K562 (cell line): ENCODE measurements around the gene ATP2A2. TPM values are rescaled to one million over a fixed set of nuclear protein-coding genes. Genes with fewer than 3 reads are reported as not detected.

Experiments
- ATAC-seq: fragments of 200-7000 bp; cut with Tn5 transposase; 3 replicates; pipeline ENCODE4 v1.9.1; 2020; ENCODE audit warnings: moderate library complexity
- BruUV-seq: library from RNA; stranded (reverse); fragments of 400-500 nt; replicated peaks from 2 replicates; lab custom pipeline; 2021; lab: Mats Ljungman, UMichigan
- CTCF ChIA-PET: fragments of 300-600 bp; formaldehyde crosslinking; extraction: SDS; loops from one replicate; lab custom pipeline; 2021; ENCODE audit warnings: low intra/inter-chr PET ratio; lab: Yijun Ruan, JAX
- POLR2A ChIA-PET: fragments of 300-600, 350-650 bp; sonication (Branson Sonifier 250); formaldehyde crosslinking; extraction: SDS; loops from one replicate; lab custom pipeline; 2021; ENCODE audit warnings: antibody characterized with exemption, inconsistent platforms; lab: Yijun Ruan, JAX
- DNase-seq, 4 experiments: peaks; one replicate each; pipeline versions ENCODE4 v3.0.0 to v3.0.0-alpha.2; 2011 to 2018; ENCODE audit warnings: low spot score in 3 of 4, mixed read lengths in 3 of 4; ENCODE audit errors: extremely low read depth in 1 of 4
- FAIRE-seq: peaks from 2 replicates; lab custom pipeline; 2011; peaks lifted over from hg19 to GRCh38; lab: Jason Lieb, UNC
- H2AFZ ChIP-seq: 2 replicates; pipeline ENCODE4 v1.6.0; 2011; ENCODE audit warnings: low read depth, low read length, control low read depth, inconsistent platforms
- H3K27ac ChIP-seq: fragments of 200-600 bp; 3 replicates; pipeline ENCODE4 v1.8.0; 2011; ENCODE audit warnings: low read depth, mild to moderate bottlenecking, control low read depth, inconsistent platforms, low read length, moderate library complexity, mixed read lengths; ENCODE audit errors: extremely low read depth
- H3K27me3 ChIP-seq, 2 experiments: fragments of 300-600 bp in 1 of 2; 2 replicates in 1 of 2; 3 replicates in 1 of 2; pipeline versions ENCODE4 v1.6.0 to v1.8.0; 2011; ENCODE audit warnings: inconsistent platforms in 2 of 2, low read length in 2 of 2, mild to moderate bottlenecking in 1 of 2, mixed read lengths in 1 of 2, moderate library complexity in 1 of 2; ENCODE audit not compliant: control insufficient read depth in 2 of 2, insufficient read depth in 2 of 2
- H3K36me3 ChIP-seq: fragments of 300-600 bp; 3 replicates; pipeline ENCODE4 v1.8.0; 2011; ENCODE audit warnings: mild to moderate bottlenecking, low read length, inconsistent platforms; ENCODE audit not compliant: control insufficient read depth, insufficient read depth
- H3K4me1 ChIP-seq, 2 experiments: fragments of 200-600 bp in 1 of 2; replicated peaks in 1 of 2; 2 replicates in 1 of 2; 3 replicates in 1 of 2; pipeline versions ENCODE4 v1.5.1 to v1.8.0; 2011; ENCODE audit warnings: inconsistent platforms in 2 of 2, low read length in 2 of 2, mild to moderate bottlenecking in 1 of 2, mixed read lengths in 1 of 2, moderate library complexity in 1 of 2; ENCODE audit not compliant: control insufficient read depth in 2 of 2, insufficient read depth in 2 of 2
- H3K4me2 ChIP-seq: 2 replicates; pipeline ENCODE4 v1.6.1; 2011; ENCODE audit warnings: low read length, control low read depth, inconsistent platforms, mixed read lengths; ENCODE audit not compliant: insufficient read depth
- H3K4me3 ChIP-seq: fragments of 200-600 bp; sonication (generic), shearing (Covaris generic); 2 replicates; pipeline ENCODE4 v1.5.1; 2016; ENCODE audit warnings: control low read depth, inconsistent platforms
- H3K79me2 ChIP-seq: fragments of 200-600 bp; 3 replicates; pipeline ENCODE4 v1.8.0; 2011; ENCODE audit warnings: low read length, inconsistent platforms; ENCODE audit not compliant: control insufficient read depth, insufficient read depth
- H3K9ac ChIP-seq, 2 experiments: 2 replicates each; pipeline versions ENCODE4 v1.6.0 to v1.6.1; 2011; ENCODE audit warnings: low read depth in 2 of 2, low read length in 2 of 2, control low read depth in 1 of 2, inconsistent platforms in 1 of 2, mild to moderate bottlenecking in 1 of 2, mixed read lengths in 1 of 2; ENCODE audit not compliant: insufficient read depth in 1 of 2
- H3K9me1 ChIP-seq: one replicate; pipeline ENCODE4 v1.6.0; 2011; ENCODE audit warnings: inconsistent platforms, mild to moderate bottlenecking, low read length, moderate library complexity; ENCODE audit not compliant: control insufficient read depth, insufficient read depth
- H3K9me3 ChIP-seq: replicated peaks from 2 replicates; pipeline ENCODE4 v1.5.1; 2011; ENCODE audit warnings: low read depth, low read length, inconsistent platforms; ENCODE audit not compliant: control insufficient read depth, insufficient read depth
- H4K20me1 ChIP-seq: replicated peaks from 2 replicates; pipeline ENCODE4 v1.6.1; 2011; ENCODE audit warnings: low read length, inconsistent platforms, mixed read lengths; ENCODE audit not compliant: control insufficient read depth, insufficient read depth
- ARID3B ChIP-seq: fragments of 250-450 bp; sonication (Bioruptor Pico); IDR thresholded peaks from 2 replicates; pipeline ENCODE4 v1.4.0; 2020; ENCODE audit warnings: borderline replicate concordance
- E2F8 ChIP-seq: fragments of 450-650 bp; IDR thresholded peaks from 2 replicates; pipeline ENCODE4 v1.7.1; 2018; ENCODE audit warnings: mild to moderate bottlenecking, low read depth; ENCODE audit not compliant: partially characterized antibody
- HNRNPK ChIP-seq: fragments of 200-400 bp; formaldehyde crosslinking; IDR thresholded peaks from one replicate; pipeline ENCODE4 v1.6.1; 2018; ENCODE audit warnings: mild to moderate bottlenecking, low read depth, low read length; ENCODE audit not compliant: poor library complexity, severe bottlenecking
- RCOR1 ChIP-seq, 2 experiments: IDR thresholded peaks; 2 replicates each; pipeline ENCODE4 v1.6.1; 2012; ENCODE audit warnings: low read depth in 2 of 2, low read length in 2 of 2, borderline replicate concordance in 1 of 2, improper control_type of control experiment in 1 of 2
- ZMIZ1 ChIP-seq, 2 experiments: fragments of 150-350 bp in 1 of 2; IDR thresholded peaks; 2 replicates each; pipeline ENCODE4 v1.6.1; 2012 to 2016; ENCODE audit warnings: low read depth in 2 of 2, low read length in 2 of 2, mild to moderate bottlenecking in 1 of 2, moderate library complexity in 1 of 2
- ZNF280A ChIP-seq: fragments of 450-650 bp; IDR thresholded peaks from 2 replicates; pipeline ENCODE4 v1.6.1; 2018; ENCODE audit warnings: mild to moderate bottlenecking, low read depth; ENCODE audit not compliant: partially characterized antibody
- WGBS: fragments of 100-300 bp; shearing (Covaris generic); methylation state at CpG from one replicate; pipeline ENCODE4 v1.1.6; 2016; ENCODE audit warnings: low coverage, mixed read lengths; ENCODE audit not compliant: insufficient coverage; ENCODE audit errors: missing lambda C conversion rate; 5-methylcytosine and 5-hydroxymethylcytosine counted together
- in situ Hi-C: fragments of 300-500 bp; cut with MboI; formaldehyde crosslinking; loops from 4 replicates; pipeline ENCODE4 v1.15.0; 2018; ENCODE audit warnings: inconsistent platforms, mixed read lengths
- intact Hi-C: fragments of 100-400 bp; cut with micrococcal nuclease; formaldehyde crosslinking; loops from 2 replicates; pipeline ENCODE4 v1.14.2; 2022
- polyA plus RNA-seq, 8 experiments: library from polyadenylated mRNA; depleted of rRNA in 4 of 8; stranded (reverse) in 5 of 8; unstranded in 3 of 8; fragments of >200 nt; fragmentation: Nextera tagmentation in 2 of 8; fragmentation: Illumina TruSeq in 1 of 8; extraction: Ambion mirVana in 2 of 8; extraction: Trizol in 1 of 8; gene quantifications; 2 replicates each; pipeline versions ENCODE4 v1.2.1 to v1.2.3, GENCODE V29; 2011 to 2014; ENCODE audit warnings: inconsistent platforms in 1 of 8, missing spikeins in 1 of 8
- total RNA-seq, 7 experiments: library from RNA; depleted of rRNA in 6 of 7; stranded (reverse); fragments of >200 nt in 6 of 7; fragmentation: Illumina TruSeq in 2 of 7; extraction: Trizol in 2 of 7; gene quantifications; 2 replicates each; pipeline versions ENCODE4 v1.2.1 to v1.2.3, GENCODE V29; 2011 to 2021; ENCODE audit warnings: low replicate concordance in 1 of 7

The ATP2A2 gene
- total and polyA plus RNA-seq, 9 of the 15 experiments (the other 6 are each of a cell fraction or from before 2014, with no cell fraction given), result 5.2 to 205 (median 51.6) TPM

- Histone ChIP-seq H3K9me3 (no peaks in the 10 kb centered on the region), H2AFZ (peak overlapping the region; percentile 52), H3K27ac (peak overlapping the region; percentile 96), H3K9me1 (no peaks in the 10 kb centered on the region), H4K20me1 (peaks cover 20% of the 10 kb centered on the region), H3K36me3 (peaks cover 45% of the 10 kb centered on the region), H3K79me2 (peaks cover 57% of the 10 kb centered on the region), H3K9ac (peak overlapping the region; percentile 88 to 95), H3K4me1 (peaks cover 19 to 23% of the 10 kb centered on the region in 2 experiments; a peak in 4 of 5 replicates), H3K27me3 (no peaks in the 10 kb centered on the region), H3K4me2 (peak overlapping the region; percentile 98), H3K4me3 (peak overlapping the region; percentile 87)
- no peak for FAIRE-seq
- ChIA-PET CTCF (no interaction called here), POLR2A (interaction anchor here (0.8 to 4.3 kb wide), 7 partner anchors 11 to 177 kb away, joined by 3 to 48 read pairs (median 8); partner anchors contain the start of genes ARPC3 and IFT81)
- peak; percentile 66 for ATAC-seq
- peak in 2 of 4 experiments; percentile 75 to 76 for DNase-seq
- intact Hi-C loops, result loop anchor here (1.0 to 5.0 kb wide), 2 partner anchors 54 to 181 kb away; no protein-coding TSS in a partner anchor
- in situ Hi-C loops, result no loop called here
- under 1% methylated on average over 60 of the region's 82 CpGs for WGBS
- BruUV-seq, result TSS peak; percentile 45
- TF ChIP-seq E2F8, result no peak
- no peak for TF ChIP-seq RCOR1 (IDR thresholded peaks at IDR 0.05; ENCODE audit: borderline replicate concordance in 1 of 2, low read depth in 2 of 2, low read length in 2 of 2)
- no peak for TF ChIP-seq ZNF280A
- peak; percentile 75 for TF ChIP-seq HNRNPK
- TF ChIP-seq ZMIZ1 (IDR thresholded peaks at IDR 0.05; ENCODE audit: low read depth in 2 of 2, low read length in 2 of 2), result no peak; a peak in 1 of 4 replicates
- no peak for TF ChIP-seq ARID3B (CRISPR knock-in tag)
Observed at GRCh38 chr12:110281549-110282299, 677 bp downstream of the ATP2A2 start.
